ENCODE results near the gene SLC52A3. TPM values are rescaled to one million over a fixed set of nuclear protein-coding genes. Genes with fewer than 3 reads are reported as not detected.

SLC52A3 gene
- total RNA-seq, 1 donor from 2014 or later, result 2.3 TPM

- Histone ChIP-seq H3K27me3 (ENCODE audit: low read depth) (peaks cover 22% of the 10 kb centered on the region), H3K9me3 (replicated peaks) (no peaks in the 10 kb centered on the region), H3K36me3 (no peaks in the 10 kb centered on the region), H3K4me1 (peaks cover 11% of the 10 kb centered on the region), H3K27ac (replicated peaks) (no peak overlapping the region), H3K4me3 (no peak overlapping the region)
- intact Hi-C loops (cut with micrococcal nuclease), result no loop called here
- no peak for DNase-seq
- TF ChIP-seq, protein P1, sequence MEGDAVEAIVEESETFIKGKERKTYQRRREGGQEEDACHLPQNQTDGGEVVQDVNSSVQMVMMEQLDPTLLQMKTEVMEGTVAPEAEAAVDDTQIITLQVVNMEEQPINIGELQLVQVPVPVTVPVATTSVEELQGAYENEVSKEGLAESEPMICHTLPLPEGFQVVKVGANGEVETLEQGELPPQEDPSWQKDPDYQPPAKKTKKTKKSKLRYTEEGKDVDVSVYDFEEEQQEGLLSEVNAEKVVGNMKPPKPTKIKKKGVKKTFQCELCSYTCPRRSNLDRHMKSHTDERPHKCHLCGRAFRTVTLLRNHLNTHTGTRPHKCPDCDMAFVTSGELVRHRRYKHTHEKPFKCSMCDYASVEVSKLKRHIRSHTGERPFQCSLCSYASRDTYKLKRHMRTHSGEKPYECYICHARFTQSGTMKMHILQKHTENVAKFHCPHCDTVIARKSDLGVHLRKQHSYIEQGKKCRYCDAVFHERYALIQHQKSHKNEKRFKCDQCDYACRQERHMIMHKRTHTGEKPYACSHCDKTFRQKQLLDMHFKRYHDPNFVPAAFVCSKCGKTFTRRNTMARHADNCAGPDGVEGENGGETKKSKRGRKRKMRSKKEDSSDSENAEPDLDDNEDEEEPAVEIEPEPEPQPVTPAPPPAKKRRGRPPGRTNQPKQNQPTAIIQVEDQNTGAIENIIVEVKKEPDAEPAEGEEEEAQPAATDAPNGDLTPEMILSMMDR (IDR thresholded peaks at IDR 0.05; ENCODE audit: borderline replicate concordance), result no peak
Measured at GRCh38 chr20:764255-764654, 4.0 kb downstream of the SLC52A3 start.

DNA sequence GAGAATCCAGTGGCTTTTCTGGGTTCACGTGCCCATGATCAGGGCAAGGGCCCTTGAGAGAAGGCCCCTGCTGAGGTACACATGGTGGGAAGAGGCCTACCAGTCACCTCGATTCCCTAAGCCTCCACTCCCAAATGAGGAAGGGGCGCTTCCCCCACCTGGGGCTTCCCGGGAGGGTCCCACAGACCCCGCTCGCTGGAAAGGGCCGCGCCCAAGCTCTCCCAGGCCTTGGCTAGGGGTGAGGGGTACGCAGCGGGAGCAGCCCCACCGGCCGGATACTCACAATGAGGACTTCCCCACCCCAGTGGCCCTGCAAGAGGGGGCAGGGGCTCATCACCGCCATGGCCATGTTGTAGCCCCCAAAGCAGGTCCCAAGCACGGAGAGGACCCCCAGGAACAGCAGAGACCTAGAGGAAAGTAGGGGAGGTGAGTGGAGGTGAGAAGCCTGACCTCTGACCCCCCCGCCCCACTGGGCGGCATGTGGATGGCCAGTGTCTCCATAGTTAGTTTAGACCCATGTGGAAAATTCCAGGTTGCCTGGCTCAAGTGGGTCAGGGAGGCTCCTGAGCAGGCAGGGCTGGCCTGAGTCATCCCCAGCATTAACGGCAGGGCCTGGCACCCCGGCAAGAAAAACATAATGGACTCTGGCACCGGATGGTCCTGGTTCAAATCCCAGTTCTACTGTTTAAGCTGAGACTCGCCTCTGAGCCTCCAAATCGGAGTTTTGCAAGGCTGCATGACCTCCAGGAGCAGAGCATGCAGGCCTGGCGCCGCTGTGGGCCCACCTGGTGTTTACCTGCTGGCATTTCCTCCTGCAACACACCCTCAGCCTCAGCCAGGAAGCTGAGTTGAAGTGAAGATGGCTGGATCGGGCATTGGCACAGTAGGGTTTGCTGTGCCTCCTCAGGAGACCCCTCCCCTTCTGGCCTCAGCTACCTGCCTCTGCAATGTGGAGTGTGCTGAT is 6.6 kb downstream of the SLC52A3 start:
- Histone ChIP-seq H3K27me3 (ENCODE audit: low read depth) (peaks cover 39% of the 10 kb centered on the region), H3K36me3 (no peaks in the 10 kb centered on the region), H3K4me3 (no peak overlapping the region), H3K9me3 (replicated peaks) (no peaks in the 10 kb centered on the region), H3K4me1 (peaks cover 15% of the 10 kb centered on the region), H3K27ac (replicated peaks) (no peak overlapping the region)
- intact Hi-C loops (cut with micrococcal nuclease), result no loop called here
- no peak for DNase-seq
- TF ChIP-seq, protein P1 (IDR thresholded peaks at IDR 0.05; ENCODE audit: borderline replicate concordance), result no peak

DNA sequence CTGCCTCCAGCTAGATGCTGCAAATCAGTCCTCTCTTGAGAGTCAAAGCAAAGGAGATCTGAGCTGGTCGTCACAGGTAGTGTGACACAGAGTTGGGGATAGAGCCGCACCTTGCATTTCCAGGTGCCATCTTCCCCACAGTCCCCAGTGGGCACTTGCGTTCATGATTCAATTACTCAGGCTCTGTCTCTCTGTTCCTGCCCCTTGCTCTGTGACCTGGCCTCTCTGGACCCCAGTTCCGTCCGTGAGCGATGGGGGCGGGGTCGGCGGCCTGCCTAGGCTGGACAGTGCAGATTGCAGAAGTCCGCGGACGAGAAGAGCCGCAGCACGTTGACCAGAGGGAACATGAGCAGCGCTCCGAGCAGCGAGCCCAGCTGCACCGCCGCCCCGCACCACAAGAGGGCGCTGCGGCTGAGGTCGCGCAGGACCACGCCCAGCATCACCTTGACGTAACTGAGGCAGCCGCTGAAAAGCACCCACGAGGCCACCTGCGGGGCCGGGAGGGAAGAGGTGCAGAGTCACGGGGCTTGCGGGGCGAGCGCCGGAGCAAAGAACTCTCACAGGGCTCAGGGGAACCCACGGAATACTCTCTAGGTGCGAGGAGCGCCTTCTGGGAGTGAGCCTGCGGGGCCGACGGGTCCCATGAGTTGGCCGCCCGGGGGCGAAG is 7.4 kb downstream of the SLC52A3 start:
- TF ChIP-seq, protein P1 (IDR thresholded peaks at IDR 0.05; ENCODE audit: borderline replicate concordance), result peak; percentile 79
- H3K4me3 ChIP-seq, result no peak overlapping the region
- no peak for DNase-seq
- H3K36me3 ChIP-seq, result no peaks in the 10 kb centered on the region
- intact Hi-C loops (cut with micrococcal nuclease), result no loop called here
- H3K27ac ChIP-seq (replicated peaks), result no peak overlapping the region
- H3K27me3 ChIP-seq (ENCODE audit: low read depth), result peaks cover 43% of the 10 kb centered on the region
- peaks cover 16% of the 10 kb centered on the region for H3K4me1 ChIP-seq
- no peaks in the 10 kb centered on the region for H3K9me3 ChIP-seq (replicated peaks)

DNA sequence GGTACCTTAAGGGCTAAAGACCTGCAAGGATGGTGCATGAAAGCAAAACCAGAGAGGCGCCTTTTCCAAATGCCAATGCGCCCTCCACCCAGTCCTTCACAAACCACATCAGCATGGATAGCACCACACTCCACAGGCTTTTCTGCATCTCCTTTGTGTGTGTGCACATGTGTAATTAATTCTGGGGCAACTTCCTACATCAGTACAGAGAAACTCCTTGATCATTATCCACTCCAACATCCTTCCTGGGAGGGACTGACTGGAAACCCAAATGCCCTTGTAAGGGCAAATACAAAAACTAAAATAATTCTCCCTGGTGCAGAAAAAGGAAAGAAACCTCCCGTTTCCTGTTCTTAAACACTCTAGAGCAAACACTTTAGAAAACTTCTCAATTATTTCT is 10.8 kb downstream of the SLC52A3 start:
- intact Hi-C loops (cut with micrococcal nuclease), result no loop called here
- Histone ChIP-seq H3K9me3 (replicated peaks) (no peaks in the 10 kb centered on the region), H3K4me1 (peaks cover 16% of the 10 kb centered on the region), H3K27me3 (ENCODE audit: low read depth) (peaks cover 44% of the 10 kb centered on the region), H3K27ac (replicated peaks) (peak overlapping the region; percentile 70), H3K4me3 (no peak overlapping the region), H3K36me3 (no peaks in the 10 kb centered on the region)
- TF ChIP-seq, protein P1 (IDR thresholded peaks at IDR 0.05; ENCODE audit: borderline replicate concordance), result no peak
- DNase-seq, result no peak

- no peak for DNase-seq
- Histone ChIP-seq H3K4me1 (peaks cover 14% of the 10 kb centered on the region), H3K4me3 (no peak overlapping the region), H3K36me3 (no peaks in the 10 kb centered on the region), H3K9me3 (replicated peaks) (no peaks in the 10 kb centered on the region), H3K27me3 (ENCODE audit: low read depth) (peaks cover 39% of the 10 kb centered on the region), H3K27ac (replicated peaks) (no peak overlapping the region)
- intact Hi-C loops (cut with micrococcal nuclease), result no loop called here
- TF ChIP-seq, protein P1 (IDR thresholded peaks at IDR 0.05; ENCODE audit: borderline replicate concordance), result no peak
Measured at GRCh38 chr20:755941-756340, 12.4 kb downstream of the SLC52A3 start.
